ENCODE measurements around the gene DNAAF8.

DNAAF8 gene

GRCh38 chr16:4734063-4734729, at the start of gene DNAAF8, which contains the start of gene ANKS3:
DNAAF8 (plus strand) TSS chr16:4734537; CDS start chr16:4736515, 1,978 bp downstream.
ANKS3 (minus strand) TSS chr16:4734271; CDS start chr16:4730149, 4,122 bp downstream.
- Histone ChIP-seq H3K36me3 (ENCODE audit: control insufficient read depth, low read depth, low read length) (peaks cover 12% of the 10 kb centered on the region), H3K4me3 (ENCODE audit: low read length) (peak within 1 kb of the TSS; percentile 97), H3K27ac (ENCODE audit: low read length) (no peak within 1 kb of the TSS), H3K9me3 (ENCODE audit: control insufficient read depth, low read depth, low read length) (no peaks in the 10 kb centered on the region), H3K9ac (ENCODE audit: low read length) (peak within 1 kb of the TSS; percentile 76), H3K27me3 (ENCODE audit: control insufficient read depth, insufficient read depth, low read length) (no peaks in the 10 kb centered on the region), H3K4me1 (ENCODE audit: control insufficient read depth, low read depth, low read length) (peaks cover 3% of the 10 kb centered on the region)

- Histone ChIP-seq H3K9ac (ENCODE audit: low read length) (no peak overlapping the region), H3K4me3 (ENCODE audit: low read length) (no peak overlapping the region), H3K4me1 (ENCODE audit: control insufficient read depth, low read depth, low read length) (no peaks in the 10 kb centered on the region), H3K36me3 (ENCODE audit: control insufficient read depth, low read depth, low read length) (peaks cover 9% of the 10 kb centered on the region), H3K9me3 (ENCODE audit: control insufficient read depth, low read depth, low read length) (no peaks in the 10 kb centered on the region), H3K27me3 (ENCODE audit: control insufficient read depth, insufficient read depth, low read length) (no peaks in the 10 kb centered on the region), H3K27ac (ENCODE audit: low read length) (no peak overlapping the region)
These were observed 49.6 kb upstream of the DNAAF8 start for GRCh38 chr16:4684763-4685162.

GRCh38 chr16:4685292-4685691, 49.0 kb upstream of the DNAAF8 start:
- Histone ChIP-seq H3K4me3 (ENCODE audit: low read length) (no peak overlapping the region), H3K27me3 (ENCODE audit: control insufficient read depth, insufficient read depth, low read length) (no peaks in the 10 kb centered on the region), H3K9me3 (ENCODE audit: control insufficient read depth, low read depth, low read length) (no peaks in the 10 kb centered on the region), H3K4me1 (ENCODE audit: control insufficient read depth, low read depth, low read length) (no peaks in the 10 kb centered on the region), H3K9ac (ENCODE audit: low read length) (no peak overlapping the region), H3K36me3 (ENCODE audit: control insufficient read depth, low read depth, low read length) (peaks cover 9% of the 10 kb centered on the region), H3K27ac (ENCODE audit: low read length) (no peak overlapping the region)

GRCh38 chr16:4685776-4686496, 48.4 kb upstream of the DNAAF8 start:
- Histone ChIP-seq H3K9ac (ENCODE audit: low read length) (no peak overlapping the region), H3K4me1 (ENCODE audit: control insufficient read depth, low read depth, low read length) (no peaks in the 10 kb centered on the region), H3K4me3 (ENCODE audit: low read length) (no peak overlapping the region), H3K27ac (ENCODE audit: low read length) (no peak overlapping the region), H3K36me3 (ENCODE audit: control insufficient read depth, low read depth, low read length) (peaks cover 9% of the 10 kb centered on the region), H3K9me3 (ENCODE audit: control insufficient read depth, low read depth, low read length) (no peaks in the 10 kb centered on the region), H3K27me3 (ENCODE audit: control insufficient read depth, insufficient read depth, low read length) (no peaks in the 10 kb centered on the region)

- peaks cover 9% of the 10 kb centered on the region for H3K36me3 ChIP-seq (ENCODE audit: control insufficient read depth, low read depth, low read length)
- H3K4me1 ChIP-seq (ENCODE audit: control insufficient read depth, low read depth, low read length) = no peaks in the 10 kb centered on the region
- H3K9ac ChIP-seq (ENCODE audit: low read length) = no peak overlapping the region
- H3K9me3 ChIP-seq (ENCODE audit: control insufficient read depth, low read depth, low read length) = no peaks in the 10 kb centered on the region
- H3K4me3 ChIP-seq (ENCODE audit: low read length) = no peak overlapping the region
- H3K27me3 ChIP-seq (ENCODE audit: control insufficient read depth, insufficient read depth, low read length) = no peaks in the 10 kb centered on the region
- H3K27ac ChIP-seq (ENCODE audit: low read length) = no peak overlapping the region
These were observed 47.7 kb upstream of the DNAAF8 start for GRCh38 chr16:4686497-4687210.

GRCh38 chr16:4687416-4687815, 46.9 kb upstream of the DNAAF8 start:
- H3K9ac ChIP-seq (ENCODE audit: low read length) = no peak overlapping the region
- no peaks in the 10 kb centered on the region for H3K4me1 ChIP-seq (ENCODE audit: control insufficient read depth, low read depth, low read length)
- peaks cover 9% of the 10 kb centered on the region for H3K36me3 ChIP-seq (ENCODE audit: control insufficient read depth, low read depth, low read length)
- H3K4me3 ChIP-seq (ENCODE audit: low read length) = no peak overlapping the region
- H3K27me3 ChIP-seq (ENCODE audit: control insufficient read depth, insufficient read depth, low read length) = no peaks in the 10 kb centered on the region
- H3K27ac ChIP-seq (ENCODE audit: low read length) = no peak overlapping the region
- no peaks in the 10 kb centered on the region for H3K9me3 ChIP-seq (ENCODE audit: control insufficient read depth, low read depth, low read length)

GRCh38 chr16:4687946-4688673, 46.2 kb upstream of the DNAAF8 start:
- no peak overlapping the region for H3K27ac ChIP-seq (ENCODE audit: low read length)
- no peaks in the 10 kb centered on the region for H3K4me1 ChIP-seq (ENCODE audit: control insufficient read depth, low read depth, low read length)
- H3K9ac ChIP-seq (ENCODE audit: low read length) = no peak overlapping the region
- no peaks in the 10 kb centered on the region for H3K27me3 ChIP-seq (ENCODE audit: control insufficient read depth, insufficient read depth, low read length)
- H3K4me3 ChIP-seq (ENCODE audit: low read length) = no peak overlapping the region
- H3K9me3 ChIP-seq (ENCODE audit: control insufficient read depth, low read depth, low read length) = no peaks in the 10 kb centered on the region
- H3K36me3 ChIP-seq (ENCODE audit: control insufficient read depth, low read depth, low read length) = peaks cover 9% of the 10 kb centered on the region

GRCh38 chr16:4688674-4689045, 45.7 kb upstream of the DNAAF8 start:
- Histone ChIP-seq H3K36me3 (ENCODE audit: control insufficient read depth, low read depth, low read length) (peaks cover 5% of the 10 kb centered on the region), H3K9me3 (ENCODE audit: control insufficient read depth, low read depth, low read length) (no peaks in the 10 kb centered on the region), H3K4me3 (ENCODE audit: low read length) (no peak overlapping the region), H3K9ac (ENCODE audit: low read length) (no peak overlapping the region), H3K27ac (ENCODE audit: low read length) (no peak overlapping the region), H3K27me3 (ENCODE audit: control insufficient read depth, insufficient read depth, low read length) (no peaks in the 10 kb centered on the region), H3K4me1 (ENCODE audit: control insufficient read depth, low read depth, low read length) (no peaks in the 10 kb centered on the region)

- Histone ChIP-seq H3K27ac (ENCODE audit: low read length) (no peak overlapping the region), H3K9me3 (ENCODE audit: control insufficient read depth, low read depth, low read length) (no peaks in the 10 kb centered on the region), H3K36me3 (ENCODE audit: control insufficient read depth, low read depth, low read length) (peaks cover 3% of the 10 kb centered on the region), H3K4me1 (ENCODE audit: control insufficient read depth, low read depth, low read length) (no peaks in the 10 kb centered on the region), H3K4me3 (ENCODE audit: low read length) (no peak overlapping the region), H3K27me3 (ENCODE audit: control insufficient read depth, insufficient read depth, low read length) (no peaks in the 10 kb centered on the region), H3K9ac (ENCODE audit: low read length) (no peak overlapping the region)
These were observed 45.2 kb upstream of the DNAAF8 start for GRCh38 chr16:4689091-4689671.

- Histone ChIP-seq H3K9ac (ENCODE audit: low read length) (no peak overlapping the region), H3K9me3 (ENCODE audit: control insufficient read depth, low read depth, low read length) (no peaks in the 10 kb centered on the region), H3K4me3 (ENCODE audit: low read length) (no peak overlapping the region), H3K27ac (ENCODE audit: low read length) (no peak overlapping the region), H3K4me1 (ENCODE audit: control insufficient read depth, low read depth, low read length) (no peaks in the 10 kb centered on the region), H3K27me3 (ENCODE audit: control insufficient read depth, insufficient read depth, low read length) (no peaks in the 10 kb centered on the region), H3K36me3 (ENCODE audit: control insufficient read depth, low read depth, low read length) (peaks cover under 1% of the 10 kb centered on the region)
These were observed 44.3 kb upstream of the DNAAF8 start for GRCh38 chr16:4689864-4690704.

Data from iPS-18a (cell line).